Neural progenitor cell (in vitro differentiated cells): ENCODE results near the gene NTM. TPM values are rescaled to one million over a fixed set of nuclear protein-coding genes. Genes with fewer than 3 reads are reported as not detected.

ENCODE experiments used
- DNase-seq: peaks from one replicate; pipeline ENCODE4 v3.0.0-alpha.2; 2016; ENCODE audit warnings: low spot score
- H2AFZ ChIP-seq: fragments of 200-600 bp; sonication (generic); replicated peaks from 2 replicates; pipeline ENCODE4 v1.6.1; 2016; ENCODE audit warnings: antibody characterized with exemption
- H3F3A ChIP-seq: fragments of 200-600 bp; sonication (generic); 2 replicates; pipeline ENCODE4 v1.6.1; 2016; ENCODE audit warnings: antibody characterized with exemption, low read depth
- H3K27ac ChIP-seq: fragments of 200-600 bp; sonication (generic); 2 replicates; pipeline ENCODE4 v1.5.1; 2016; ENCODE audit warnings: mild to moderate bottlenecking
- H3K27me3 ChIP-seq: fragments of 200-600 bp; sonication (generic); 2 replicates; pipeline ENCODE4 v1.6.1; 2016; ENCODE audit warnings: mild to moderate bottlenecking, moderate library complexity
- H3K36me3 ChIP-seq: fragments of 200-600 bp; sonication (generic); 2 replicates; pipeline ENCODE4 v1.5.1; 2016
- H3K4me1 ChIP-seq: fragments of 200-600 bp; sonication (generic); 2 replicates; pipeline ENCODE4 v1.6.1; 2016; ENCODE audit warnings: mixed run types
- H3K4me2 ChIP-seq: fragments of 200-600 bp; sonication (generic); 2 replicates; pipeline ENCODE4 v1.6.1; 2016
- H3K4me3 ChIP-seq: fragments of 200-600 bp; sonication (generic); 2 replicates; pipeline ENCODE4 v1.5.1; 2016
- H3K79me2 ChIP-seq: fragments of 200-600 bp; sonication (generic); 2 replicates; pipeline ENCODE4 v1.6.1; 2016; ENCODE audit warnings: low read depth
- H3K9ac ChIP-seq: fragments of 200-600 bp; sonication (generic); 2 replicates; pipeline ENCODE4 v1.6.1; 2016
- H3K9me3 ChIP-seq: fragments of 200-600 bp; sonication (generic); 2 replicates; pipeline ENCODE4 v1.5.1; 2016; ENCODE audit warnings: low read depth
- H4K20me1 ChIP-seq: fragments of 200-600 bp; sonication (generic); 2 replicates; pipeline ENCODE4 v1.6.1; 2016; ENCODE audit warnings: low read depth
- H3K27ac Mint-ChIP-seq: 3 replicates; pipeline ENCODE4 v1.8.0; 2021; ENCODE audit warnings: mixed read lengths
- H3K27me3 Mint-ChIP-seq: 2 replicates; pipeline ENCODE4 v1.8.0; 2022; ENCODE audit warnings: low read depth, mild to moderate bottlenecking, inconsistent platforms, moderate library complexity, mixed read lengths; ENCODE audit not compliant: insufficient read depth
- H3K36me3 Mint-ChIP-seq: 3 replicates; pipeline ENCODE4 v1.8.0; 2021; ENCODE audit warnings: mixed read lengths
- H3K4me1 Mint-ChIP-seq: 3 replicates; pipeline ENCODE4 v1.8.0; 2021; ENCODE audit warnings: mixed read lengths
- H3K4me3 Mint-ChIP-seq: 3 replicates; pipeline ENCODE4 v1.8.0; 2021; ENCODE audit warnings: mild to moderate bottlenecking, moderate library complexity, mixed read lengths
- H3K9me3 Mint-ChIP-seq: 3 replicates; pipeline ENCODE4 v1.8.0; 2020; ENCODE audit warnings: mixed read lengths
- EZH2 ChIP-seq: fragments of 200-600 bp; sonication (generic); IDR thresholded peaks from 2 replicates; pipeline ENCODE4 v1.6.1; 2017; ENCODE audit warnings: antibody characterized with exemption, mild to moderate bottlenecking, moderate library complexity
- EZH2phosphoT487 ChIP-seq: fragments of 200-600 bp; sonication (generic); IDR thresholded peaks from 2 replicates; pipeline ENCODE4 v1.6.1; 2017; ENCODE audit warnings: antibody characterized with exemption
- total RNA-seq: library from RNA; depleted of rRNA; stranded (reverse); fragments of >200 nt; gene quantifications from 2 replicates; pipeline ENCODE4 v1.2.3, GENCODE V29; 2015; ENCODE audit warnings: low replicate concordance
- TF ChIP-seq, protein P1 (sequence below): fragments of 200-600 bp; sonication (generic); IDR thresholded peaks from 2 replicates; pipeline ENCODE4 v1.5.1; 2017; ENCODE audit warnings: antibody characterized with exemption, mild to moderate bottlenecking

The NTM gene
- total RNA-seq, 1 donor from 2014 or later: 4.3 TPM

DNA sequence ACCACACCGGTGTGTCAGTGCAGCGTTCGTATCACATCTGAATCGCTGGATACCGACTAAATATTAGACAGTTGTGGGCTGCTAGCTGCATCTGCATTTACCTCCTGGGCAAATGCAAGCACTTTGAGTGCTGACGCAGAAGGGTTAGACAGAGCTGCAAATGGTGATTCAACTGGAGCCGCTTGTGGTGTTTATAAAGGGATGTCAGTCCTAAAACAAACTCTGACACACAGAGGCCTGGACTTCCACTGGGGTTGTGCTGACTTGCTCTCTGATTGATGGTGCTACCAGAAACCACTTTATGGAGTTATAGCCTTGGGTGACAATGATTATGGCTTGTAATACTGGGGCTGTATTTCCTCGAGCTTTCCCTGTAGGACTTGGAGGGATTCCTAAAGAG lies 374.4 kb downstream of the NTM start:
- H3K27me3 ChIP-seq: no peaks in the 10 kb centered on the region
- peaks cover 5% of the 10 kb centered on the region for H3K27me3 Mint-ChIP-seq
- H3K9me3 Mint-ChIP-seq: no peaks in the 10 kb centered on the region
- no peaks in the 10 kb centered on the region for H3K36me3 ChIP-seq
- no peaks in the 10 kb centered on the region for H3F3A ChIP-seq
- H3K27ac ChIP-seq: no peak overlapping the region
- no peaks in the 10 kb centered on the region for H3K79me2 ChIP-seq
- no peak overlapping the region for H3K4me3 Mint-ChIP-seq
- DNase-seq: no peak
- no peaks in the 10 kb centered on the region for H4K20me1 ChIP-seq
- H2AFZ ChIP-seq: no peak overlapping the region
- H3K9me3 ChIP-seq: no peaks in the 10 kb centered on the region
- no peak overlapping the region for H3K4me3 ChIP-seq
- H3K27ac Mint-ChIP-seq: no peak overlapping the region
- H3K36me3 Mint-ChIP-seq: no peaks in the 10 kb centered on the region
- H3K4me1 ChIP-seq: peaks cover 17% of the 10 kb centered on the region
- H3K4me1 Mint-ChIP-seq: peaks cover 28% of the 10 kb centered on the region
- H3K9ac ChIP-seq: no peak overlapping the region
- no peak for TF ChIP-seq EZH2phosphoT487
- TF ChIP-seq, protein P1, sequence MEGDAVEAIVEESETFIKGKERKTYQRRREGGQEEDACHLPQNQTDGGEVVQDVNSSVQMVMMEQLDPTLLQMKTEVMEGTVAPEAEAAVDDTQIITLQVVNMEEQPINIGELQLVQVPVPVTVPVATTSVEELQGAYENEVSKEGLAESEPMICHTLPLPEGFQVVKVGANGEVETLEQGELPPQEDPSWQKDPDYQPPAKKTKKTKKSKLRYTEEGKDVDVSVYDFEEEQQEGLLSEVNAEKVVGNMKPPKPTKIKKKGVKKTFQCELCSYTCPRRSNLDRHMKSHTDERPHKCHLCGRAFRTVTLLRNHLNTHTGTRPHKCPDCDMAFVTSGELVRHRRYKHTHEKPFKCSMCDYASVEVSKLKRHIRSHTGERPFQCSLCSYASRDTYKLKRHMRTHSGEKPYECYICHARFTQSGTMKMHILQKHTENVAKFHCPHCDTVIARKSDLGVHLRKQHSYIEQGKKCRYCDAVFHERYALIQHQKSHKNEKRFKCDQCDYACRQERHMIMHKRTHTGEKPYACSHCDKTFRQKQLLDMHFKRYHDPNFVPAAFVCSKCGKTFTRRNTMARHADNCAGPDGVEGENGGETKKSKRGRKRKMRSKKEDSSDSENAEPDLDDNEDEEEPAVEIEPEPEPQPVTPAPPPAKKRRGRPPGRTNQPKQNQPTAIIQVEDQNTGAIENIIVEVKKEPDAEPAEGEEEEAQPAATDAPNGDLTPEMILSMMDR: no peak
- no peak for TF ChIP-seq EZH2
- H3K4me2 ChIP-seq: no peak overlapping the region

GRCh38 chr11:131745405-131745804 lies 375.0 kb downstream of the NTM start:
- no peak overlapping the region for H3K27ac ChIP-seq
- H3K79me2 ChIP-seq: no peaks in the 10 kb centered on the region
- peaks cover 25% of the 10 kb centered on the region for H3K4me1 Mint-ChIP-seq
- no peaks in the 10 kb centered on the region for H3F3A ChIP-seq
- H2AFZ ChIP-seq: no peak overlapping the region
- H3K4me2 ChIP-seq: peak overlapping the region; percentile 19
- H3K9me3 ChIP-seq: no peaks in the 10 kb centered on the region
- H3K27me3 ChIP-seq: no peaks in the 10 kb centered on the region
- H3K36me3 Mint-ChIP-seq: no peaks in the 10 kb centered on the region
- H3K9ac ChIP-seq: no peak overlapping the region
- DNase-seq: no peak
- H3K36me3 ChIP-seq: no peaks in the 10 kb centered on the region
- H3K27me3 Mint-ChIP-seq: peaks cover 7% of the 10 kb centered on the region
- TF ChIP-seq EZH2phosphoT487: no peak
- TF ChIP-seq, protein P1: no peak
- no peak for TF ChIP-seq EZH2
- no peak overlapping the region for H3K27ac Mint-ChIP-seq
- no peak overlapping the region for H3K4me3 Mint-ChIP-seq
- H3K4me3 ChIP-seq: no peak overlapping the region
- no peaks in the 10 kb centered on the region for H3K9me3 Mint-ChIP-seq
- H4K20me1 ChIP-seq: no peaks in the 10 kb centered on the region
- H3K4me1 ChIP-seq: peaks cover 14% of the 10 kb centered on the region

- H2AFZ ChIP-seq: peak overlapping the region; percentile 79
- TF ChIP-seq, protein P1: no peak
- no peak for TF ChIP-seq EZH2phosphoT487
- no peak for TF ChIP-seq EZH2
- Mint-ChIP-seq H3K36me3 (no peaks in the 10 kb centered on the region), H3K9me3 (no peaks in the 10 kb centered on the region), H3K27me3 (peaks cover 9% of the 10 kb centered on the region), H3K4me1 (peaks cover 23% of the 10 kb centered on the region), H3K4me3 (no peak overlapping the region), H3K27ac (no peak overlapping the region)
- no peaks in the 10 kb centered on the region for H3F3A ChIP-seq
- H3K4me3 ChIP-seq: no peak overlapping the region
- no peaks in the 10 kb centered on the region for H3K36me3 ChIP-seq
- no peak overlapping the region for H3K9ac ChIP-seq
- H3K9me3 ChIP-seq: no peaks in the 10 kb centered on the region
- peak; percentile 17 for DNase-seq
- peaks cover 14% of the 10 kb centered on the region for H3K4me1 ChIP-seq
- no peak overlapping the region for H3K27ac ChIP-seq
- no peaks in the 10 kb centered on the region for H3K79me2 ChIP-seq
- H4K20me1 ChIP-seq: no peaks in the 10 kb centered on the region
- H3K27me3 ChIP-seq: no peaks in the 10 kb centered on the region
- peak overlapping the region; percentile 19 for H3K4me2 ChIP-seq
These were observed 375.8 kb downstream of the NTM start for GRCh38 chr11:131746201-131746600.
